IPS-18c (cell line): ENCODE measurements around the gene PDE11A.

Experiments
- H3K4me3 ChIP-seq: 2 replicates; pipeline ENCODE4 v1.7.0; 2013; ENCODE audit warnings: low read depth, mild to moderate bottlenecking, low read length, moderate library complexity; ENCODE audit not compliant: insufficient read depth
- H3K9me3 ChIP-seq: one replicate; pipeline ENCODE4 v1.6.1; 2013; ENCODE audit warnings: mild to moderate bottlenecking, low read length, moderate library complexity; ENCODE audit not compliant: control insufficient read depth, insufficient read depth

PDE11A gene

GRCh38 chr2:177670791-177671535 lies 401.6 kb downstream of the PDE11A start:
- no peak overlapping the region; the same call in 1 of the 2 replicates for H3K4me3 ChIP-seq
- no peaks in the 10 kb centered on the region for H3K9me3 ChIP-seq

GRCh38 chr2:177669625-177670330 lies 402.8 kb downstream of the PDE11A start:
- no peaks in the 10 kb centered on the region for H3K9me3 ChIP-seq
- no peak overlapping the region for H3K4me3 ChIP-seq

- H3K9me3 ChIP-seq = no peaks in the 10 kb centered on the region
- no peak overlapping the region for H3K4me3 ChIP-seq
Measured at GRCh38 chr2:177669201-177669600, 403.4 kb downstream of the PDE11A start.

- H3K4me3 ChIP-seq = no peak overlapping the region
- H3K9me3 ChIP-seq = no peaks in the 10 kb centered on the region
Measured at GRCh38 chr2:177668617-177669016, 404.0 kb downstream of the PDE11A start.

GRCh38 chr2:177667626-177668025 lies 405.0 kb downstream of the PDE11A start:
- H3K4me3 ChIP-seq = no peak overlapping the region
- no peaks in the 10 kb centered on the region for H3K9me3 ChIP-seq

- Histone ChIP-seq H3K9me3 (no peaks in the 10 kb centered on the region), H3K4me3 (no peak overlapping the region)
Measured at GRCh38 chr2:177666408-177666807, 406.2 kb downstream of the PDE11A start.

- no peaks in the 10 kb centered on the region for H3K9me3 ChIP-seq
Measured at GRCh38 chr2:177665948-177666347, 406.6 kb downstream of the PDE11A start.

GRCh38 chr2:177665328-177665727 lies 407.2 kb downstream of the PDE11A start:
- no peak overlapping the region for H3K4me3 ChIP-seq
- H3K9me3 ChIP-seq = no peaks in the 10 kb centered on the region

More at GRCh38 chr2:177665948-177666347, 406.6 kb downstream of the PDE11A start:
- H3K4me3 ChIP-seq = no peak overlapping the region

GRCh38 chr2:177662895-177663294 lies 409.7 kb downstream of the PDE11A start:
- no peak overlapping the region for H3K4me3 ChIP-seq
- H3K9me3 ChIP-seq = no peaks in the 10 kb centered on the region

GRCh38 chr2:177660742-177661141 lies 411.8 kb downstream of the PDE11A start:
- no peaks in the 10 kb centered on the region for H3K9me3 ChIP-seq
- H3K4me3 ChIP-seq = no peak overlapping the region

GRCh38 chr2:177658309-177658708 lies 414.3 kb downstream of the PDE11A start:
- H3K9me3 ChIP-seq = no peaks in the 10 kb centered on the region
- no peak overlapping the region for H3K4me3 ChIP-seq

GRCh38 chr2:177651833-177652232 lies 420.7 kb downstream of the PDE11A start:
- no peaks in the 10 kb centered on the region for H3K9me3 ChIP-seq
- no peak overlapping the region for H3K4me3 ChIP-seq

GRCh38 chr2:177649568-177650518 lies 422.7 kb downstream of the PDE11A start:
- no peak overlapping the region for H3K4me3 ChIP-seq
- H3K9me3 ChIP-seq = no peaks in the 10 kb centered on the region

GRCh38 chr2:177646791-177647190 lies 425.8 kb downstream of the PDE11A start:
- Histone ChIP-seq H3K9me3 (peaks cover 7% of the 10 kb centered on the region), H3K4me3 (no peak overlapping the region)

GRCh38 chr2:177646241-177646640 lies 426.3 kb downstream of the PDE11A start:
- Histone ChIP-seq H3K9me3 (peaks cover 7% of the 10 kb centered on the region), H3K4me3 (no peak overlapping the region)

- peaks cover 7% of the 10 kb centered on the region for H3K9me3 ChIP-seq
- no peak overlapping the region for H3K4me3 ChIP-seq
Measured at GRCh38 chr2:177641331-177641730, 431.2 kb downstream of the PDE11A start.

GRCh38 chr2:177640423-177640822 lies 432.2 kb downstream of the PDE11A start:
- H3K4me3 ChIP-seq = no peak overlapping the region
- peaks cover 7% of the 10 kb centered on the region for H3K9me3 ChIP-seq
